ENCODE data around the gene DHRS13. TPM values are rescaled to one million over a fixed set of nuclear protein-coding genes. Genes with fewer than 3 reads are reported as not detected.
A peak's percentile ranks its signal among the peaks of the same experiment; 100 is the strongest.

The DHRS13 gene
- total and polyA plus RNA-seq, 4 donors: 5.0 to 91.6 (median 11.0) TPM

- Histone ChIP-seq H3K4me1 (ENCODE audit: control insufficient read depth in 4 of 4, insufficient read depth in 4 of 4, low read length in 3 of 4) (peaks cover 3 to 28% (median 22%) of the 10 kb centered on the region in 4 donors), H3K36me3 (ENCODE audit: control insufficient read depth in 4 of 4, insufficient read depth in 3 of 4, low read depth in 1 of 4, low read length in 3 of 4) (no peaks in the 10 kb centered on the region), H3K27me3 (ENCODE audit: control insufficient read depth in 4 of 4, insufficient read depth in 4 of 4, low read length in 3 of 4) (no peaks in the 10 kb centered on the region), H3K4me3 (ENCODE audit: low read depth in 1 of 3, low read length in 3 of 3) (peak overlapping the region; percentile 73 to 94 (median 94)), H3K9me3 (ENCODE audit: control insufficient read depth in 4 of 4, low read length in 3 of 4) (no peaks in the 10 kb centered on the region), H3K9ac (ENCODE audit: low read depth in 1 of 2, low read length in 2 of 2) (peak overlapping the region; percentile 78 to 88), H3K27ac (ENCODE audit: low read depth in 1 of 2, low read length in 2 of 2) (peak overlapping the region; percentile 87 to 88)
- TF ChIP-seq SP1 (IDR thresholded peaks at IDR 0.05) (no peak), CTCF (IDR thresholded peaks at IDR 0.05; ENCODE audit: low read depth, low read length, missing input control) (no peak), HNF4A (conservative IDR thresholded peaks at IDR 0.05) (no peak), HNF4G (IDR thresholded peaks at IDR 0.05) (no peak), FOXA1 (IDR thresholded peaks at IDR 0.05) (no peak), RAD21 (IDR thresholded peaks at IDR 0.05) (no peak), JUND (IDR thresholded peaks at IDR 0.05) (no peak), MAX (IDR thresholded peaks at IDR 0.05) (no peak), RXRA (IDR thresholded peaks at IDR 0.05) (no peak), EGR1 (IDR thresholded peaks at IDR 0.05; ENCODE audit: low read depth in 2 of 2) (no peak), YY1 (IDR thresholded peaks at IDR 0.05) (no peak), ATF3 (IDR thresholded peaks at IDR 0.05) (no peak)
- WGBS: under 1% methylated on average over 51 of the region's 51 CpGs
- no peak for DNase-seq (ENCODE audit: low spot score)
Observed at GRCh38 chr17:28950752-28951427, 48.0 kb upstream of the DHRS13 start.

GRCh38 chr17:28950017-28950751 lies 47.3 kb upstream of the DHRS13 start:
- peak overlapping the region; percentile 78 to 88 for H3K9ac ChIP-seq (ENCODE audit: low read depth in 1 of 2, low read length in 2 of 2)
- H3K9me3 ChIP-seq (ENCODE audit: control insufficient read depth in 4 of 4, low read length in 3 of 4): no peaks in the 10 kb centered on the region
- no peaks in the 10 kb centered on the region for H3K27me3 ChIP-seq (ENCODE audit: control insufficient read depth in 4 of 4, insufficient read depth in 4 of 4, low read length in 3 of 4)
- H3K4me1 ChIP-seq (ENCODE audit: control insufficient read depth in 4 of 4, insufficient read depth in 4 of 4, low read length in 3 of 4): peaks cover 3 to 29% (median 23%) of the 10 kb centered on the region in 4 donors
- TF ChIP-seq ZBTB33 (IDR thresholded peaks at IDR 0.05): no peak
- TF ChIP-seq FOXA2 (IDR thresholded peaks at IDR 0.05): no peak
- TF ChIP-seq ATF3 (IDR thresholded peaks at IDR 0.05): no peak
- no peak for TF ChIP-seq GABPA (IDR thresholded peaks at IDR 0.05 in 1 of 2, conservative IDR thresholded peaks at IDR 0.05 in 1 of 2)
- TF ChIP-seq MAX (IDR thresholded peaks at IDR 0.05): no peak
- TF ChIP-seq SP1 (IDR thresholded peaks at IDR 0.05): no peak
- TF ChIP-seq HNF4A (conservative IDR thresholded peaks at IDR 0.05): no peak
- WGBS: under 1% methylated on average over 43 of the region's 43 CpGs
- H3K36me3 ChIP-seq (ENCODE audit: control insufficient read depth in 4 of 4, insufficient read depth in 3 of 4, low read depth in 1 of 4, low read length in 3 of 4): no peaks in the 10 kb centered on the region
- H3K27ac ChIP-seq (ENCODE audit: low read depth in 1 of 2, low read length in 2 of 2): peak overlapping the region; percentile 87 to 88
- peak; percentile 56 for DNase-seq (ENCODE audit: low spot score)
- peak overlapping the region; percentile 73 to 94 (median 94) for H3K4me3 ChIP-seq (ENCODE audit: low read depth in 1 of 3, low read length in 3 of 3)
